Measurements from ENCODE around the gene UNC93A. TPM values are rescaled to one million over a fixed set of nuclear protein-coding genes. Genes with fewer than 3 reads are reported as not detected.

Gene UNC93A
- total RNA-seq, 1 donor from 2014 or later, result not detected

GRCh38 chr6:167293590-167294091, 2.5 kb downstream of the UNC93A start:
- H3K4me3 ChIP-seq (ENCODE audit: low read length in 3 of 3), result no peak overlapping the region
- no peak overlapping the region for H3K27ac ChIP-seq (ENCODE audit: low read depth, low read length)
- no peaks in the 10 kb centered on the region for H3K4me1 ChIP-seq (ENCODE audit: control insufficient read depth in 3 of 3, insufficient read depth in 3 of 3, low read length in 3 of 3)
- H3K36me3 ChIP-seq (ENCODE audit: control insufficient read depth in 3 of 3, insufficient read depth in 3 of 3, low read length in 3 of 3), result no peaks in the 10 kb centered on the region
- no peaks in the 10 kb centered on the region for H3K9me3 ChIP-seq (ENCODE audit: control insufficient read depth in 3 of 3, low read length in 3 of 3)
- peaks cover 5 to 26% (median 8%) of the 10 kb centered on the region in 3 donors for H3K27me3 ChIP-seq (ENCODE audit: control insufficient read depth in 3 of 3, insufficient read depth in 3 of 3, low read length in 3 of 3)
- no peak overlapping the region for H3K9ac ChIP-seq (ENCODE audit: low read depth in 1 of 3, low read length in 3 of 3)

- H3K9me3 ChIP-seq (ENCODE audit: control insufficient read depth in 3 of 3, low read length in 3 of 3), result no peaks in the 10 kb centered on the region
- no peak overlapping the region for H3K27ac ChIP-seq (ENCODE audit: low read depth, low read length)
- no peak overlapping the region for H3K4me3 ChIP-seq (ENCODE audit: low read length in 3 of 3)
- H3K36me3 ChIP-seq (ENCODE audit: control insufficient read depth in 3 of 3, insufficient read depth in 3 of 3, low read length in 3 of 3), result no peaks in the 10 kb centered on the region
- H3K4me1 ChIP-seq (ENCODE audit: control insufficient read depth in 3 of 3, insufficient read depth in 3 of 3, low read length in 3 of 3), result no peaks in the 10 kb centered on the region
- peaks cover 5 to 26% (median 8%) of the 10 kb centered on the region in 3 donors for H3K27me3 ChIP-seq (ENCODE audit: control insufficient read depth in 3 of 3, insufficient read depth in 3 of 3, low read length in 3 of 3)
- H3K9ac ChIP-seq (ENCODE audit: low read depth in 1 of 3, low read length in 3 of 3), result no peak overlapping the region
Measured at GRCh38 chr6:167294241-167294640, 3.1 kb downstream of the UNC93A start.

GRCh38 chr6:167294651-167295494, 3.8 kb downstream of the UNC93A start:
- H3K36me3 ChIP-seq (ENCODE audit: control insufficient read depth in 3 of 3, insufficient read depth in 3 of 3, low read length in 3 of 3), result no peaks in the 10 kb centered on the region
- peaks cover 5 to 26% (median 13%) of the 10 kb centered on the region in 3 donors for H3K27me3 ChIP-seq (ENCODE audit: control insufficient read depth in 3 of 3, insufficient read depth in 3 of 3, low read length in 3 of 3)
- H3K9me3 ChIP-seq (ENCODE audit: control insufficient read depth in 3 of 3, low read length in 3 of 3), result no peaks in the 10 kb centered on the region
- no peaks in the 10 kb centered on the region for H3K4me1 ChIP-seq (ENCODE audit: control insufficient read depth in 3 of 3, insufficient read depth in 3 of 3, low read length in 3 of 3)
- no peak overlapping the region for H3K4me3 ChIP-seq (ENCODE audit: low read length in 3 of 3)
- H3K27ac ChIP-seq (ENCODE audit: low read depth, low read length), result no peak overlapping the region
- no peak overlapping the region for H3K9ac ChIP-seq (ENCODE audit: low read depth in 1 of 3, low read length in 3 of 3)

GRCh38 chr6:167295495-167296292, 4.6 kb downstream of the UNC93A start:
- H3K9me3 ChIP-seq (ENCODE audit: control insufficient read depth in 3 of 3, low read length in 3 of 3), result no peaks in the 10 kb centered on the region
- H3K36me3 ChIP-seq (ENCODE audit: control insufficient read depth in 3 of 3, insufficient read depth in 3 of 3, low read length in 3 of 3), result no peaks in the 10 kb centered on the region
- H3K27me3 ChIP-seq (ENCODE audit: control insufficient read depth in 3 of 3, insufficient read depth in 3 of 3, low read length in 3 of 3), result peaks cover 5 to 29% (median 13%) of the 10 kb centered on the region in 3 donors
- no peak overlapping the region for H3K27ac ChIP-seq (ENCODE audit: low read depth, low read length)
- H3K9ac ChIP-seq (ENCODE audit: low read depth in 1 of 3, low read length in 3 of 3), result no peak overlapping the region
- H3K4me3 ChIP-seq (ENCODE audit: low read length in 3 of 3), result no peak overlapping the region
- no peaks in the 10 kb centered on the region for H3K4me1 ChIP-seq (ENCODE audit: control insufficient read depth in 3 of 3, insufficient read depth in 3 of 3, low read length in 3 of 3)

GRCh38 chr6:167296293-167296690, 5.2 kb downstream of the UNC93A start:
- no peaks in the 10 kb centered on the region for H3K4me1 ChIP-seq (ENCODE audit: control insufficient read depth in 3 of 3, insufficient read depth in 3 of 3, low read length in 3 of 3)
- H3K36me3 ChIP-seq (ENCODE audit: control insufficient read depth in 3 of 3, insufficient read depth in 3 of 3, low read length in 3 of 3), result no peaks in the 10 kb centered on the region

GRCh38 chr6:167296902-167297301, 5.8 kb downstream of the UNC93A start:
- H3K4me3 ChIP-seq (ENCODE audit: low read length in 3 of 3), result no peak overlapping the region
- H3K27ac ChIP-seq (ENCODE audit: low read depth, low read length), result no peak overlapping the region
- no peak overlapping the region for H3K9ac ChIP-seq (ENCODE audit: low read depth in 1 of 3, low read length in 3 of 3)
- no peaks in the 10 kb centered on the region for H3K36me3 ChIP-seq (ENCODE audit: control insufficient read depth in 3 of 3, insufficient read depth in 3 of 3, low read length in 3 of 3)
- H3K9me3 ChIP-seq (ENCODE audit: control insufficient read depth in 3 of 3, low read length in 3 of 3), result no peaks in the 10 kb centered on the region
- H3K4me1 ChIP-seq (ENCODE audit: control insufficient read depth in 3 of 3, insufficient read depth in 3 of 3, low read length in 3 of 3), result no peaks in the 10 kb centered on the region
- H3K27me3 ChIP-seq (ENCODE audit: control insufficient read depth in 3 of 3, insufficient read depth in 3 of 3, low read length in 3 of 3), result peaks cover 5 to 34% (median 13%) of the 10 kb centered on the region in 3 donors

More at GRCh38 chr6:167296293-167296690, 5.2 kb downstream of the UNC93A start:
- Histone ChIP-seq H3K27me3 (ENCODE audit: control insufficient read depth in 3 of 3, insufficient read depth in 3 of 3, low read length in 3 of 3) (peaks cover 5 to 29% (median 13%) of the 10 kb centered on the region in 3 donors), H3K27ac (ENCODE audit: low read depth, low read length) (no peak overlapping the region), H3K9ac (ENCODE audit: low read depth in 1 of 3, low read length in 3 of 3) (no peak overlapping the region), H3K4me3 (ENCODE audit: low read length in 3 of 3) (no peak overlapping the region), H3K9me3 (ENCODE audit: control insufficient read depth in 3 of 3, low read length in 3 of 3) (no peaks in the 10 kb centered on the region)

GRCh38 chr6:167298127-167298526, 7.0 kb downstream of the UNC93A start:
- Histone ChIP-seq H3K27ac (ENCODE audit: low read depth, low read length) (no peak overlapping the region), H3K4me1 (ENCODE audit: control insufficient read depth in 3 of 3, insufficient read depth in 3 of 3, low read length in 3 of 3) (no peaks in the 10 kb centered on the region), H3K9ac (ENCODE audit: low read depth in 1 of 3, low read length in 3 of 3) (no peak overlapping the region), H3K36me3 (ENCODE audit: control insufficient read depth in 3 of 3, insufficient read depth in 3 of 3, low read length in 3 of 3) (no peaks in the 10 kb centered on the region), H3K9me3 (ENCODE audit: control insufficient read depth in 3 of 3, low read length in 3 of 3) (no peaks in the 10 kb centered on the region), H3K27me3 (ENCODE audit: control insufficient read depth in 3 of 3, insufficient read depth in 3 of 3, low read length in 3 of 3) (peaks cover 5 to 35% (median 16%) of the 10 kb centered on the region in 3 donors), H3K4me3 (ENCODE audit: low read length in 3 of 3) (no peak overlapping the region)

- Histone ChIP-seq H3K27me3 (ENCODE audit: control insufficient read depth in 3 of 3, insufficient read depth in 3 of 3, low read length in 3 of 3) (peaks cover 5 to 33% (median 19%) of the 10 kb centered on the region in 3 donors), H3K4me1 (ENCODE audit: control insufficient read depth in 3 of 3, insufficient read depth in 3 of 3, low read length in 3 of 3) (no peaks in the 10 kb centered on the region), H3K4me3 (ENCODE audit: low read length in 3 of 3) (no peak overlapping the region), H3K36me3 (ENCODE audit: control insufficient read depth in 3 of 3, insufficient read depth in 3 of 3, low read length in 3 of 3) (no peaks in the 10 kb centered on the region), H3K27ac (ENCODE audit: low read depth, low read length) (no peak overlapping the region), H3K9me3 (ENCODE audit: control insufficient read depth in 3 of 3, low read length in 3 of 3) (no peaks in the 10 kb centered on the region), H3K9ac (ENCODE audit: low read depth in 1 of 3, low read length in 3 of 3) (no peak overlapping the region)
Measured at GRCh38 chr6:167299641-167300308, 8.7 kb downstream of the UNC93A start.

- H3K9ac ChIP-seq (ENCODE audit: low read depth in 1 of 3, low read length in 3 of 3), result no peak overlapping the region
- H3K4me1 ChIP-seq (ENCODE audit: control insufficient read depth in 3 of 3, insufficient read depth in 3 of 3, low read length in 3 of 3), result no peaks in the 10 kb centered on the region
- H3K27ac ChIP-seq (ENCODE audit: low read depth, low read length), result no peak overlapping the region
- peaks cover 5 to 40% (median 20%) of the 10 kb centered on the region in 3 donors for H3K27me3 ChIP-seq (ENCODE audit: control insufficient read depth in 3 of 3, insufficient read depth in 3 of 3, low read length in 3 of 3)
- H3K36me3 ChIP-seq (ENCODE audit: control insufficient read depth in 3 of 3, insufficient read depth in 3 of 3, low read length in 3 of 3), result no peaks in the 10 kb centered on the region
- no peak overlapping the region for H3K4me3 ChIP-seq (ENCODE audit: low read length in 3 of 3)
- no peaks in the 10 kb centered on the region for H3K9me3 ChIP-seq (ENCODE audit: control insufficient read depth in 3 of 3, low read length in 3 of 3)
Measured at GRCh38 chr6:167300902-167301777, 10.0 kb downstream of the UNC93A start.

Data from skeletal muscle tissue (tissue), 4 donors.